HepG2 (cell line): Measurements from ENCODE around the gene PSD4. TPM values are rescaled to one million over a fixed set of nuclear protein-coding genes. Genes with fewer than 3 reads are reported as not detected.

Source experiments
- ATAC-seq: fragments of 200-7000 bp; cut with Tn5 transposase; 3 replicates; pipeline ENCODE4 v1.9.1; 2020; ENCODE audit warnings: mild to moderate bottlenecking, moderate library complexity
- BruUV-seq: library from RNA; stranded (reverse); fragments of 400-500 nt; replicated peaks from 2 replicates; lab custom pipeline; 2021; lab: Mats Ljungman, UMichigan
- CTCF ChIA-PET: fragments of 300-600 bp; formaldehyde crosslinking; extraction: SDS; loops from one replicate; lab custom pipeline; 2021; ENCODE audit warnings: low total read pairs, inconsistent platforms, low intra/inter-chr PET ratio; lab: Yijun Ruan, JAX
- POLR2A ChIA-PET: fragments of 350-600 bp; sonication (Branson Sonifier 250); formaldehyde crosslinking; loops from one replicate; lab custom pipeline; 2020; ENCODE audit warnings: antibody characterized with exemption, inconsistent platforms; lab: Yijun Ruan, JAX
- DNase-seq: peaks from one replicate; pipeline ENCODE4 v3.0.0-alpha.2; 2015; ENCODE audit warnings: low spot score
- FAIRE-seq: peaks from 3 replicates; lab custom pipeline; 2011; peaks lifted over from hg19 to GRCh38; lab: Jason Lieb, UNC
- H2AFZ ChIP-seq: one replicate; pipeline ENCODE4 v1.6.1; 2011; ENCODE audit warnings: low read length, inconsistent platforms
- H3K27ac ChIP-seq: fragments of 300-600 bp; 3 replicates; pipeline ENCODE4 v1.8.0; 2011; ENCODE audit warnings: mixed run types, mild to moderate bottlenecking, mixed read lengths, low read length, inconsistent platforms; ENCODE audit not compliant: insufficient read depth; ENCODE audit errors: extremely low read length
- H3K27me3 ChIP-seq, 2 experiments: fragments of 200-600 bp in 1 of 2; 2 replicates in 1 of 2; 3 replicates in 1 of 2; pipeline versions ENCODE4 v1.6.0 to v1.8.0; 2011; ENCODE audit warnings: low read length in 2 of 2, mild to moderate bottlenecking in 2 of 2, moderate library complexity in 2 of 2, inconsistent platforms in 1 of 2; ENCODE audit not compliant: insufficient read depth in 2 of 2, control insufficient read depth in 1 of 2
- H3K36me3 ChIP-seq, 2 experiments: fragments of 200-600 bp in 1 of 2; replicated peaks in 1 of 2; 2 replicates in 1 of 2; 3 replicates in 1 of 2; pipeline versions ENCODE4 v1.5.1 to v1.8.0; 2011; ENCODE audit warnings: low read length in 2 of 2, inconsistent platforms in 1 of 2; ENCODE audit not compliant: insufficient read depth in 2 of 2, control insufficient read depth in 1 of 2
- H3K4me1 ChIP-seq: 2 replicates; pipeline ENCODE4 v1.5.1; 2012; ENCODE audit warnings: low read length, inconsistent platforms; ENCODE audit not compliant: insufficient read depth
- H3K4me2 ChIP-seq: 2 replicates; pipeline ENCODE4 v1.6.0; 2011; ENCODE audit warnings: low read depth, low read length, inconsistent platforms
- H3K4me3 ChIP-seq, 3 experiments: fragments of 200-600 bp in 1 of 3; sonication (generic), shearing (Covaris generic) in 1 of 3; replicated peaks in 1 of 3; 2 replicates each; pipeline ENCODE4 v1.5.1; 2011 to 2016; ENCODE audit warnings: low read length in 3 of 3, inconsistent platforms in 2 of 3, low read depth in 2 of 3, mild to moderate bottlenecking in 2 of 3, control low read depth in 1 of 3, mixed read lengths in 1 of 3; ENCODE audit not compliant: insufficient read depth in 1 of 3
- H3K79me2 ChIP-seq: one replicate; pipeline ENCODE4 v1.6.1; 2011; ENCODE audit warnings: low read length, inconsistent platforms; ENCODE audit not compliant: insufficient read depth
- H3K9ac ChIP-seq: 2 replicates; pipeline ENCODE4 v1.6.0; 2011; ENCODE audit warnings: mild to moderate bottlenecking, low read depth, low read length, inconsistent platforms; ENCODE audit not compliant: insufficient read depth
- H3K9me3 ChIP-seq: 2 replicates; pipeline ENCODE4 v1.5.1; 2012; ENCODE audit warnings: mild to moderate bottlenecking, low read length
- H4K20me1 ChIP-seq: 2 replicates; pipeline ENCODE4 v1.6.0; 2011; ENCODE audit warnings: inconsistent platforms, mild to moderate bottlenecking, low read length, moderate library complexity; ENCODE audit not compliant: insufficient read depth
- BCL6 ChIP-seq: IDR thresholded peaks from 2 replicates; pipeline ENCODE4 v1.6.1; 2016; ENCODE audit warnings: missing genetic modification reagents, missing compliant biosample characterization
- GTF3A ChIP-seq: sonication (generic); formaldehyde crosslinking; conservative IDR thresholded peaks from 2 replicates; pipeline ENCODE4 v1.4.0; 2020; ENCODE audit warnings: mild to moderate bottlenecking, missing genetic modification reagents
- HNF4A ChIP-seq: sonication (generic); formaldehyde crosslinking; IDR thresholded peaks from 2 replicates; pipeline ENCODE4 v1.4.0; 2020; ENCODE audit warnings: missing genetic modification reagents
- HNRNPL ChIP-seq: fragments of 200-400 bp; formaldehyde crosslinking; IDR thresholded peaks from 2 replicates; pipeline ENCODE4 v1.6.1; 2017; ENCODE audit warnings: mild to moderate bottlenecking, low read depth, low read length
- NCOA2 ChIP-seq: sonication (generic); formaldehyde crosslinking; IDR thresholded peaks from 2 replicates; pipeline ENCODE4 v1.8.0; 2022; ENCODE audit warnings: inconsistent platforms
- U2AF1 ChIP-seq: fragments of 200-400 bp; formaldehyde crosslinking; optimal IDR thresholded peaks from 2 replicates; pipeline ENCODE3; 2017; ENCODE audit warnings: mild to moderate bottlenecking, low read depth, low read length
- ZBTB33 ChIP-seq: sonication (generic); formaldehyde crosslinking; IDR thresholded peaks from 2 replicates; pipeline ENCODE4 v1.4.0; 2020; ENCODE audit warnings: missing genetic modification reagents
- ZFP91 ChIP-seq: sonication (generic); formaldehyde crosslinking; IDR thresholded peaks from 2 replicates; pipeline ENCODE4 v1.9.0; 2022; ENCODE audit warnings: missing genetic modification reagents, mild to moderate bottlenecking, borderline replicate concordance
- ZNF329 ChIP-seq: sonication (generic); formaldehyde crosslinking; IDR thresholded peaks from 2 replicates; pipeline ENCODE4 v1.9.0; 2021; ENCODE audit warnings: low read depth, mild to moderate bottlenecking, missing genetic modification reagents
- ZNF451 ChIP-seq: sonication (generic); formaldehyde crosslinking; IDR thresholded peaks from 2 replicates; pipeline ENCODE4 v1.5.0; 2020; ENCODE audit warnings: mild to moderate bottlenecking, missing genetic modification reagents
- ZNF660 ChIP-seq: sonication (generic); formaldehyde crosslinking; IDR thresholded peaks from 2 replicates; pipeline ENCODE4 v1.5.1; 2020; ENCODE audit warnings: mild to moderate bottlenecking, low read depth, missing genetic modification reagents, borderline replicate concordance
- ZNF746 ChIP-seq: sonication (generic); formaldehyde crosslinking; IDR thresholded peaks from 2 replicates; pipeline ENCODE4 v1.8.0; 2022; ENCODE audit warnings: mild to moderate bottlenecking, missing genetic modification reagents
- ZNF747 ChIP-seq: sonication (generic); formaldehyde crosslinking; IDR thresholded peaks from 2 replicates; pipeline ENCODE4 v1.8.1; 2023; ENCODE audit warnings: missing genetic modification reagents, mild to moderate bottlenecking, borderline replicate concordance
- WGBS: methylation state at CpG from one replicate; pipeline ENCODE4 v1.1.6; 2017; ENCODE audit warnings: low lambda C conversion rate; 5-methylcytosine and 5-hydroxymethylcytosine counted together
- in situ Hi-C: cut with HindIII; loops from 2 replicates; pipeline ENCODE4 v1.10.0; 2017; ENCODE audit warnings: low pct_unique_long_range_greater_than_20kb; ENCODE audit not compliant: extremely low pct_ligation_motif_present
- intact Hi-C: fragments of 100-400 bp; cut with micrococcal nuclease; formaldehyde crosslinking; loops from one replicate; pipeline ENCODE4 v1.10.0; 2022; ENCODE audit not compliant: unreplicated experiment
- polyA plus RNA-seq, 8 experiments: library from polyadenylated mRNA; depleted of rRNA in 3 of 8; stranded (reverse) in 7 of 8; unstranded in 1 of 8; fragments of >200 nt; fragmentation: Illumina TruSeq in 4 of 8; extraction: Trizol in 4 of 8; gene quantifications; 2 replicates each; pipeline versions ENCODE4 v1.2.1 to v1.2.3, GENCODE V29; 2011 to 2016; ENCODE audit warnings: low read depth in 4 of 8, missing spikeins in 1 of 8, mixed read lengths in 1 of 8; ENCODE audit not compliant: insufficient read depth in 1 of 8
- total RNA-seq, 5 experiments: library from RNA; depleted of rRNA; stranded (reverse); fragments of >200 nt; fragmentation: Illumina TruSeq; extraction: Trizol; gene quantifications; 2 replicates each; pipeline ENCODE4 v1.2.3, GENCODE V29; 2016; ENCODE audit warnings: low read depth in 1 of 5
- TF ChIP-seq, protein P1 (sequence below): sonication (generic); formaldehyde crosslinking; IDR thresholded peaks from 2 replicates; pipeline ENCODE4 v1.8.0; 2022; ENCODE audit warnings: mild to moderate bottlenecking, missing genetic modification reagents; ENCODE audit not compliant: insufficient replicate concordance
- TF ChIP-seq, protein P2 (sequence below): sonication (generic); formaldehyde crosslinking; IDR thresholded peaks from 2 replicates; pipeline ENCODE4 v1.5.0; 2020; ENCODE audit warnings: missing genetic modification reagents, mild to moderate bottlenecking, borderline replicate concordance

PSD4 gene
- total and polyA plus RNA-seq, 2 of the 13 experiments (the other 11 are each of a cell fraction or from before 2014, with no cell fraction given), result 5.8 to 9.4 TPM

DNA sequence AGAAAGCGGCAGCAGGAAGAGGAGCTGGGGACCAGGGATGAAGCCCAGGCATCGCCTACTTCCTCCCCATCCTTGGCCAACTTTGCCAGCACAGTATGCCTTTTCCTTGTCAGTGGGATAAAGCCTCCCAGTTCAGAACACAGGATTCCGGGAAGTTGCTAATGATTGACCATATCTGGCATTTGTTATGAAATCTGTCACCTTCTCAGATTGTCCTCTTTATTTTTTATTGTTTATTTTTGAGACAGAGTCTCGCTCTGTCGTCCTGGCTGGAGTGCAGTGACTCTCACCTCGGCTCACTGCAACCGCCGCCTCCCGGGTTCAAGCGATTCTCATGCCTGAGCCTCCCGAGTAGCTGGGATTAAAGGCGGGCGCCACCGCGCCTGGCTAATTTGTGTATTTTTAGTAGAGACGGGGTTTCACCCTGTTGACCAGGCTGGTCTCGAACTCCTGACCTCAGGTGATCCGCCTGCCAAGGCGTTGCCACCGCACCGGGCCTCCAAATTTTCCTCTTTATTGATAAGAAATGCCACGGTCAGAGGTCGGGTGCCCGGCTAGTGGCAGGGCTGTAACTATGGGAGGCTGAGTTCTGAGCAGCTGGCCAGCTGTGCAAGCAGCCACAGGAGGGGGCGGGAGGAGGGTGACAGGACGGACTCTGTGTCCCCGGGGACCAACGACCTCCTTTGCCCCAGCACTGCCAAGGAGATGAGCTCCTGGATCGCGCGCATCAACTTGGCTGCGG, 24.4 kb downstream of the PSD4 start:
- no peaks in the 10 kb centered on the region; a peak in 1 of 5 replicates for H3K36me3 ChIP-seq
- ChIA-PET POLR2A (interaction anchor here (0.7 to 3.4 kb wide), 25 partner anchors 12 to 554 kb away, joined by 3 to 66 read pairs (median 7); partner anchors contain the start of genes IL1RN and PSD4), CTCF (interaction anchor here (1.3 to 4.3 kb wide), 4 partner anchors 60 to 172 kb away, joined by 6 to 80 read pairs (median 22); no protein-coding TSS in a partner anchor)
- H4K20me1 ChIP-seq, result no peaks in the 10 kb centered on the region
- H3K4me3 ChIP-seq, result peak overlapping the region; percentile 68 to 83 (median 80)
- no peaks in the 10 kb centered on the region for H3K79me2 ChIP-seq
- H3K27ac ChIP-seq, result peak overlapping the region; percentile 46
- peak overlapping the region; percentile 80 for H3K4me2 ChIP-seq
- WGBS, result 38% methylated on average over 22 of the region's 32 CpGs
- FAIRE-seq (no peak), ATAC-seq (no peak; the same call in 2 of the 3 replicates), DNase-seq (no peak)
- in situ Hi-C loops (loop anchor here (5.0 kb wide), 2 partner anchors 61 to 116 kb away; no protein-coding TSS in a partner anchor), intact Hi-C loops (loop anchor here (1.0 to 2.0 kb wide), 2 partner anchors 41 to 118 kb away; no protein-coding TSS in a partner anchor)
- no TSS peak for BruUV-seq
- H3K9ac ChIP-seq, result peak overlapping the region; percentile 65
- no peaks in the 10 kb centered on the region for H3K9me3 ChIP-seq
- no peaks in the 10 kb centered on the region; a peak in 1 of 5 replicates for H3K27me3 ChIP-seq
- peaks cover 51% of the 10 kb centered on the region for H3K4me1 ChIP-seq
- no peak overlapping the region for H2AFZ ChIP-seq
- TF ChIP-seq, protein P1, sequence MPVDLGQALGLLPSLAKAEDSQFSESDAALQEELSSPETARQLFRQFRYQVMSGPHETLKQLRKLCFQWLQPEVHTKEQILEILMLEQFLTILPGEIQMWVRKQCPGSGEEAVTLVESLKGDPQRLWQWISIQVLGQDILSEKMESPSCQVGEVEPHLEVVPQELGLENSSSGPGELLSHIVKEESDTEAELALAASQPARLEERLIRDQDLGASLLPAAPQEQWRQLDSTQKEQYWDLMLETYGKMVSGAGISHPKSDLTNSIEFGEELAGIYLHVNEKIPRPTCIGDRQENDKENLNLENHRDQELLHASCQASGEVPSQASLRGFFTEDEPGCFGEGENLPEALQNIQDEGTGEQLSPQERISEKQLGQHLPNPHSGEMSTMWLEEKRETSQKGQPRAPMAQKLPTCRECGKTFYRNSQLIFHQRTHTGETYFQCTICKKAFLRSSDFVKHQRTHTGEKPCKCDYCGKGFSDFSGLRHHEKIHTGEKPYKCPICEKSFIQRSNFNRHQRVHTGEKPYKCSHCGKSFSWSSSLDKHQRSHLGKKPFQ (CRISPR knock-in tag), result peak; percentile 45
- TF ChIP-seq HNRNPL (peak; percentile 65; the same call in 1 of the 2 replicates), HNF4A (CRISPR knock-in tag) (peak; percentile 16), ZNF329 (CRISPR knock-in tag) (no peak), GTF3A (CRISPR knock-in tag) (0 out of 2 replicates have a peak, but pooled peaks have one; percentile 28), U2AF1 (no peak), ZNF746 (0 out of 2 replicates have a peak, but pooled peaks have one; percentile 21), ZNF451 (CRISPR knock-in tag) (no peak), ZBTB33 (CRISPR knock-in tag) (0 out of 2 replicates have a peak, but pooled peaks have one; percentile 24), NCOA2 (CRISPR knock-in tag) (no peak), ZNF747 (no peak), BCL6 (CRISPR knock-in tag) (peak; percentile 33; the same call in 1 of the 2 replicates), ZNF660 (no peak), ZFP91 (no peak)
- TF ChIP-seq, protein P2, sequence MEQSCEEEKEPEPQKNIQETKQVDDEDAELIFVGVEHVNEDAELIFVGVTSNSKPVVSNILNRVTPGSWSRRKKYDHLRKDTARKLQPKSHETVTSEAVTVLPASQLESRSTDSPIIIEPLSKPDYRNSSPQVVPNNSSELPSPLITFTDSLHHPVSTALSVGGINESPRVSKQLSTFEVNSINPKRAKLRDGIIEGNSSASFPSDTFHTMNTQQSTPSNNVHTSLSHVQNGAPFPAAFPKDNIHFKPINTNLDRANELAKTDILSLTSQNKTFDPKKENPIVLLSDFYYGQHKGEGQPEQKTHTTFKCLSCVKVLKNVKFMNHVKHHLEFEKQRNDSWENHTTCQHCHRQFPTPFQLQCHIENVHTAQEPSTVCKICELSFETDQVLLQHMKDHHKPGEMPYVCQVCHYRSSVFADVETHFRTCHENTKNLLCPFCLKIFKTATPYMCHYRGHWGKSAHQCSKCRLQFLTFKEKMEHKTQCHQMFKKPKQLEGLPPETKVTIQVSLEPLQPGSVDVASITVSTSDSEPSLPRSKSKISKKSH (CRISPR knock-in tag), result 0 out of 2 replicates have a peak, but pooled peaks have one; percentile 32
